AG04449 (cell line): ENCODE results near the gene ORMDL2.

Experiments used
- CTCF ChIA-PET: fragments of 350-600 bp; formaldehyde crosslinking; extraction: SDS; loops from one replicate; lab custom pipeline; 2021; ENCODE audit warnings: antibody characterized with exemption; lab: Yijun Ruan, JAX
- POLR2A ChIA-PET: fragments of 400-600, 350-600 bp; formaldehyde crosslinking; extraction: SDS; loops from one replicate; lab custom pipeline; 2020; ENCODE audit warnings: antibody characterized with exemption, inconsistent platforms; lab: Yijun Ruan, JAX
- DNase-seq: peaks from one replicate; pipeline ENCODE4 v3.0.0-alpha.2; 2010; ENCODE audit warnings: low read depth, low spot score
- H3K4me3 ChIP-seq: 2 replicates; pipeline ENCODE4 v1.5.1; 2011; ENCODE audit warnings: low read depth, mild to moderate bottlenecking, control low read depth, low read length
- TF ChIP-seq, protein P1 (sequence below): IDR thresholded peaks from one replicate; pipeline ENCODE4 v1.5.1; 2011; ENCODE audit warnings: mild to moderate bottlenecking, moderate library complexity, low read length, control low read depth, inconsistent platforms; ENCODE audit not compliant: insufficient read depth; ENCODE audit errors: missing control alignments

The ORMDL2 gene

GRCh38 chr12:55849616-55850343 lies 31.9 kb downstream of the ORMDL2 start:
- ChIA-PET CTCF (interaction anchor here (0.9 to 1.5 kb wide), 5 partner anchors 77 to 180 kb away, joined by 3 to 7 read pairs (median 3); no protein-coding TSS in a partner anchor), POLR2A (no interaction called here)
- TF ChIP-seq, protein P1, sequence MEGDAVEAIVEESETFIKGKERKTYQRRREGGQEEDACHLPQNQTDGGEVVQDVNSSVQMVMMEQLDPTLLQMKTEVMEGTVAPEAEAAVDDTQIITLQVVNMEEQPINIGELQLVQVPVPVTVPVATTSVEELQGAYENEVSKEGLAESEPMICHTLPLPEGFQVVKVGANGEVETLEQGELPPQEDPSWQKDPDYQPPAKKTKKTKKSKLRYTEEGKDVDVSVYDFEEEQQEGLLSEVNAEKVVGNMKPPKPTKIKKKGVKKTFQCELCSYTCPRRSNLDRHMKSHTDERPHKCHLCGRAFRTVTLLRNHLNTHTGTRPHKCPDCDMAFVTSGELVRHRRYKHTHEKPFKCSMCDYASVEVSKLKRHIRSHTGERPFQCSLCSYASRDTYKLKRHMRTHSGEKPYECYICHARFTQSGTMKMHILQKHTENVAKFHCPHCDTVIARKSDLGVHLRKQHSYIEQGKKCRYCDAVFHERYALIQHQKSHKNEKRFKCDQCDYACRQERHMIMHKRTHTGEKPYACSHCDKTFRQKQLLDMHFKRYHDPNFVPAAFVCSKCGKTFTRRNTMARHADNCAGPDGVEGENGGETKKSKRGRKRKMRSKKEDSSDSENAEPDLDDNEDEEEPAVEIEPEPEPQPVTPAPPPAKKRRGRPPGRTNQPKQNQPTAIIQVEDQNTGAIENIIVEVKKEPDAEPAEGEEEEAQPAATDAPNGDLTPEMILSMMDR = no peak
- H3K4me3 ChIP-seq = no peak overlapping the region
- no peak for DNase-seq

- TF ChIP-seq, protein P1 = no peak
- no peak for DNase-seq
- ChIA-PET POLR2A (no interaction called here), CTCF (interaction anchor here (0.9 to 1.5 kb wide), 6 partner anchors 10 to 179 kb away, joined by 3 to 7 read pairs (median 3); no protein-coding TSS in a partner anchor)
- no peak overlapping the region for H3K4me3 ChIP-seq
These were observed 32.6 kb downstream of the ORMDL2 start for GRCh38 chr12:55850401-55850800.

GRCh38 chr12:55850893-55851292 lies 33.1 kb downstream of the ORMDL2 start:
- POLR2A ChIA-PET = no interaction called here
- DNase-seq = no peak
- TF ChIP-seq, protein P1 = no peak
- CTCF ChIA-PET = interaction anchor here (1.0 to 1.5 kb wide), 6 partner anchors 9 to 179 kb away, joined by 3 to 7 read pairs (median 3); no protein-coding TSS in a partner anchor
- no peak overlapping the region for H3K4me3 ChIP-seq

DNA sequence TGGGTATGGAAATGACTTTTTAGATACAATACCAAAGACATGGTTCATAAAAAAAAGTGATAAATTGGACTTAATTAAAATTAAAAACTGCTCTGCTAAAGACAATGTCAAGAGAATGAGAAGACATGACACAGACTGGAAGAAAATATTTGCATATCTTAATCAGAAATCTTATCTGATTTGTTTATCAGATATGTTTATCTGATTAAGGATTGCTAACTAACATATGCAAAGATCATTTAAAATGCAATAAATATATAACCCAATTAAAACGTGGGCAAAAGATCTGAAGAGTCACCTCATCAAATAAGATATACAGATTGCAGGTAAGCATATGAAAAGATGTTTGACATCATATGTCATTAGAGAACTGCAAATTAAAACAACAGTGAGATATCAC lies 34.9 kb downstream of the ORMDL2 start:
- ChIA-PET POLR2A (no interaction called here), CTCF (no interaction called here)
- no peak for DNase-seq
- H3K4me3 ChIP-seq = no peak overlapping the region
- TF ChIP-seq, protein P1 = no peak

DNA sequence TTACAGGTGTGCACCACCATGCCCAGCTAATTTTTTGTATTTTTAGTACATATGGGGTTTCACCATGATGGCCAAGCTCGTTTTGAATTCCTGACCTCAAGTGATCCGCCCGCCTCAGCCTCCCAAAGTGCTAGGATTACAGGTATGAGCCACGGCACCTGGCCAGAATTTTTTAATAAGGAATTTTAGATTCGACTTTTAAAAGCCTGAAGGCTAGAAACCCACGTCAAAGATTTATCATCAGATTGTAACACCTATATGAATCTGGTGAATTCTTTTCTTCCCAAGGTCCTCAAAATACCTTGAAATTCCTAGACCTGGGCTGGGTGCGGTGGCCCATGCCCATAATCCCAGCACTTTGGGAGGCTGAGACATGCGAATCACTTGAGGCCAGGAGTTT lies 43.6 kb downstream of the ORMDL2 start:
- no peak for DNase-seq
- no peak overlapping the region for H3K4me3 ChIP-seq
- CTCF ChIA-PET = interaction anchor here (1.9 to 2.3 kb wide), 2 partner anchors 11 to 65 kb away, joined by 5 to 9 read pairs; no protein-coding TSS in a partner anchor
- TF ChIP-seq, protein P1 = no peak
- POLR2A ChIA-PET = no interaction called here

DNA sequence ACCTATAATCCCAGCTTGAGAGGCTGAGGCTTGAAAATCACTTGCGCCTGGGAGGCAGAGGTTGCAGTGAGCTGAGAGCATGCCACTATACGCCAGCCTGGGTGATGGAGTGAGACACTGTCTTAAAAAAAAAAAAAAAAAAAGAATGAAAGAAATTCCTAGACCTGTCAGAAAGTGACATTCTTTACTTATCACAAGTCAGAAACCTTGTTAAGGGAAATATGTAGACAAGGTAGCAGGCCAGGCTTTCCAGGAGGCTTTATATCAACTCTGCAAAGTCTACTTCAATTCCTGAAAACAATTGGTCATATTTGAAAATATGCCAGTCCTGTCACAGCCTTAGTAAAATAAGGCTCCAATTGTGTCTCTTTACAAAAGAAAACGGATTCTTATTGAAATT lies 44.0 kb downstream of the ORMDL2 start:
- no peak for DNase-seq
- ChIA-PET CTCF (no interaction called here), POLR2A (interaction anchor here (1.0 kb wide), 1 partner anchor 14 kb away, joined by 4 read pairs; no protein-coding TSS in a partner anchor)
- TF ChIP-seq, protein P1 = no peak
- no peak overlapping the region for H3K4me3 ChIP-seq
